Liver (tissue), 9 donors: ENCODE results near the gene EPB41L2. TPM values are rescaled to one million over a fixed set of nuclear protein-coding genes. Genes with fewer than 3 reads are reported as not detected.

ENCODE experiments used
- DNase-seq: peaks from one replicate; pipeline ENCODE4 v3.0.0-alpha.2; 2017; ENCODE audit warnings: low spot score
- H3K27ac ChIP-seq, 2 donors: one replicate each; pipeline ENCODE4 v1.7.0; 2013; ENCODE audit warnings: inconsistent platforms in 2 of 2, low read length in 2 of 2, control low read depth in 1 of 2, low read depth in 1 of 2, mild to moderate bottlenecking in 1 of 2
- H3K27me3 ChIP-seq, 4 donors: one replicate each; pipeline versions ENCODE4 v1.6.1 to v1.7.0; 2013; ENCODE audit warnings: low read length in 3 of 4, inconsistent platforms in 1 of 4, mild to moderate bottlenecking in 1 of 4, moderate library complexity in 1 of 4; ENCODE audit not compliant: control insufficient read depth in 4 of 4, insufficient read depth in 4 of 4
- H3K36me3 ChIP-seq, 4 donors: one replicate each; pipeline versions ENCODE4 v1.6.1 to v1.7.0; 2013; ENCODE audit warnings: low read length in 3 of 4, mild to moderate bottlenecking in 3 of 4, low read depth in 1 of 4, moderate library complexity in 1 of 4; ENCODE audit not compliant: control insufficient read depth in 4 of 4, insufficient read depth in 3 of 4
- H3K4me1 ChIP-seq, 4 donors: one replicate each; pipeline versions ENCODE4 v1.6.1 to v1.7.0; 2013; ENCODE audit warnings: low read length in 3 of 4, mild to moderate bottlenecking in 3 of 4, moderate library complexity in 1 of 4; ENCODE audit not compliant: control insufficient read depth in 4 of 4, insufficient read depth in 4 of 4
- H3K4me3 ChIP-seq, 3 donors: one replicate each; pipeline versions ENCODE4 v1.6.1 to v1.7.0; 2013; ENCODE audit warnings: low read length in 3 of 3, control low read depth in 1 of 3, low read depth in 1 of 3, mild to moderate bottlenecking in 1 of 3
- H3K9ac ChIP-seq, 2 donors: one replicate each; pipeline ENCODE4 v1.7.0; 2013; ENCODE audit warnings: low read length in 2 of 2, mild to moderate bottlenecking in 2 of 2, moderate library complexity in 2 of 2, control low read depth in 1 of 2, low read depth in 1 of 2
- H3K9me3 ChIP-seq, 4 donors: one replicate each; pipeline versions ENCODE4 v1.6.1 to v1.7.0; 2013; ENCODE audit warnings: low read length in 3 of 4; ENCODE audit not compliant: control insufficient read depth in 4 of 4
- ATF3 ChIP-seq: IDR thresholded peaks from 2 replicates; pipeline ENCODE4 v1.6.1; 2016; ENCODE audit warnings: antibody characterized with exemption
- CTCF ChIP-seq: fragments of 150-350 bp; IDR thresholded peaks from 2 replicates; pipeline ENCODE4 v1.5.1; 2017; ENCODE audit warnings: improper control_type of control experiment, low read depth, low read length; ENCODE audit not compliant: missing input control
- EGR1 ChIP-seq, 2 donors: IDR thresholded peaks; 2 replicates each; pipeline ENCODE4 v1.6.1; 2016 to 2018; ENCODE audit warnings: antibody characterized with exemption in 2 of 2, low read depth in 2 of 2
- FOXA1 ChIP-seq: IDR thresholded peaks from 2 replicates; pipeline ENCODE4 v1.6.1; 2016; ENCODE audit warnings: antibody characterized with exemption
- FOXA2 ChIP-seq: IDR thresholded peaks from 2 replicates; pipeline ENCODE4 v1.6.1; 2016; ENCODE audit warnings: antibody characterized with exemption
- GABPA ChIP-seq, 2 donors: IDR thresholded peaks in 1 of 2; conservative IDR thresholded peaks in 1 of 2; 2 replicates each; pipeline ENCODE4 v1.6.1; 2016; ENCODE audit warnings: antibody characterized with exemption in 2 of 2, mild to moderate bottlenecking in 1 of 2, moderate library complexity in 1 of 2
- HNF4A ChIP-seq, 2 donors: conservative IDR thresholded peaks; 2 replicates each; pipeline ENCODE4 v1.6.1; 2016; ENCODE audit warnings: antibody characterized with exemption in 2 of 2, mild to moderate bottlenecking in 2 of 2
- HNF4G ChIP-seq: IDR thresholded peaks from 2 replicates; pipeline ENCODE4 v1.6.1; 2016; ENCODE audit warnings: antibody characterized with exemption
- JUND ChIP-seq, 2 donors: IDR thresholded peaks; 2 replicates each; pipeline ENCODE4 v1.6.1; 2016; ENCODE audit warnings: antibody characterized with exemption in 2 of 2
- MAX ChIP-seq: IDR thresholded peaks from 2 replicates; pipeline ENCODE4 v1.6.1; 2016; ENCODE audit warnings: antibody characterized with exemption
- NR2F2 ChIP-seq: IDR thresholded peaks from 2 replicates; pipeline ENCODE4 v1.6.1; 2016; ENCODE audit warnings: antibody characterized with exemption
- RAD21 ChIP-seq, 2 donors: IDR thresholded peaks; 2 replicates each; pipeline ENCODE4 v1.6.1; 2016; ENCODE audit warnings: antibody characterized with exemption in 2 of 2, mild to moderate bottlenecking in 2 of 2
- REST ChIP-seq: IDR thresholded peaks from 2 replicates; pipeline ENCODE4 v1.6.1; 2016; ENCODE audit warnings: antibody characterized with exemption, mild to moderate bottlenecking
- RXRA ChIP-seq, 2 donors: IDR thresholded peaks; 2 replicates each; pipeline ENCODE4 v1.6.1; 2017 to 2018; ENCODE audit warnings: antibody characterized with exemption in 2 of 2, mild to moderate bottlenecking in 1 of 2
- SP1 ChIP-seq: IDR thresholded peaks from 2 replicates; pipeline ENCODE4 v1.6.1; 2018; ENCODE audit warnings: antibody characterized with exemption, mild to moderate bottlenecking
- TAF1 ChIP-seq: conservative IDR thresholded peaks from 2 replicates; pipeline ENCODE4 v1.6.1; 2016; ENCODE audit warnings: antibody characterized with exemption, mild to moderate bottlenecking
- YY1 ChIP-seq: IDR thresholded peaks from 2 replicates; pipeline ENCODE4 v1.6.1; 2016; ENCODE audit warnings: antibody characterized with exemption, mild to moderate bottlenecking
- ZBTB33 ChIP-seq: IDR thresholded peaks from 2 replicates; pipeline ENCODE4 v1.6.1; 2016; ENCODE audit warnings: antibody characterized with exemption
- WGBS: extraction: QIAGEN DNeasy Blood & Tissue Kit; methylation state at CpG from one replicate; pipeline ENCODE4 v1.1.7; 2013; 5-methylcytosine and 5-hydroxymethylcytosine counted together
- polyA plus RNA-seq, 2 donors: library from polyadenylated mRNA; stranded (reverse) in 1 of 2; unstranded in 1 of 2; fragments of 200-250 nt in 1 of 2; fragments of >200 nt in 1 of 2; fragmentation: Nextera tagmentation in 1 of 2; extraction: Ambion mirVana in 1 of 2; gene quantifications; one replicate each; pipeline versions ENCODE4 v1.2.1 to v1.2.3, GENCODE V29; 2013 to 2015
- total RNA-seq, 2 donors: library from RNA; depleted of rRNA; stranded (reverse); fragments of >200 nt; gene quantifications; one replicate each; pipeline ENCODE4 v1.2.3, GENCODE V29; 2014
- donor health status: healthy.
- donor health status: healthy.
- donor health status: healthy.
- donor health status: healthy.
- donor health status: healthy.

The EPB41L2 gene
- total and polyA plus RNA-seq, 4 donors = 10.0 to 43.3 (median 18.7) TPM

- no peak overlapping the region for H3K9ac ChIP-seq
- peaks cover 0 to 2% (median 0%) of the 10 kb centered on the region in 4 donors for H3K36me3 ChIP-seq
- no peak overlapping the region for H3K27ac ChIP-seq
- H3K27me3 ChIP-seq = no peaks in the 10 kb centered on the region
- peaks cover 0 to 5% (median 1%) of the 10 kb centered on the region in 4 donors for H3K4me1 ChIP-seq
- no peak for DNase-seq
- H3K4me3 ChIP-seq = no peak overlapping the region
- H3K9me3 ChIP-seq = no peaks in the 10 kb centered on the region
- TF ChIP-seq NR2F2 (no peak), RAD21 (IDR thresholded peaks at IDR 0.05) (no peak), HNF4G (no peak), GABPA (IDR thresholded peaks at IDR 0.05 in 1 of 2, conservative IDR thresholded peaks at IDR 0.05 in 1 of 2) (no peak), REST (no peak), HNF4A (conservative IDR thresholded peaks at IDR 0.05) (no peak), RXRA (IDR thresholded peaks at IDR 0.05) (no peak)
Measured at GRCh38 chr6:130903602-130904001, 159.4 kb downstream of the EPB41L2 start.

- no peak overlapping the region for H3K4me3 ChIP-seq
- no peaks in the 10 kb centered on the region for H3K27me3 ChIP-seq
- TF ChIP-seq HNF4A (conservative IDR thresholded peaks at IDR 0.05) = no peak
- no peak for TF ChIP-seq REST
- no peak for TF ChIP-seq EGR1 (IDR thresholded peaks at IDR 0.05; ENCODE audit: low read depth in 2 of 2)
- no peak for TF ChIP-seq RAD21 (IDR thresholded peaks at IDR 0.05)
- TF ChIP-seq YY1 = no peak
- no peak for TF ChIP-seq MAX
- no peak for TF ChIP-seq FOXA2
- TF ChIP-seq TAF1 = no peak
- no peak for TF ChIP-seq RXRA (IDR thresholded peaks at IDR 0.05)
- TF ChIP-seq ATF3 = no peak
- TF ChIP-seq FOXA1 = no peak
- TF ChIP-seq CTCF = no peak
- TF ChIP-seq HNF4G = no peak
- no peak for TF ChIP-seq ZBTB33
- TF ChIP-seq JUND (IDR thresholded peaks at IDR 0.05) = no peak
- no peak for TF ChIP-seq GABPA (IDR thresholded peaks at IDR 0.05 in 1 of 2, conservative IDR thresholded peaks at IDR 0.05 in 1 of 2)
- TF ChIP-seq SP1 = no peak
- TF ChIP-seq NR2F2 = no peak
- H3K4me1 ChIP-seq = peaks cover 0 to 4% (median 1%) of the 10 kb centered on the region in 4 donors
- H3K27ac ChIP-seq = no peak overlapping the region
- H3K9me3 ChIP-seq = no peaks in the 10 kb centered on the region
- DNase-seq = no peak
- no peak overlapping the region for H3K9ac ChIP-seq
- H3K36me3 ChIP-seq = peaks cover 0 to 2% (median 0%) of the 10 kb centered on the region in 4 donors
- WGBS = 97% methylated on average over 1 of the region's 1 CpG
Measured at GRCh38 chr6:130903007-130903406, 160.0 kb downstream of the EPB41L2 start.
